ENCODE results near the gene C19orf85. TPM values are rescaled to one million over a fixed set of nuclear protein-coding genes. Genes with fewer than 3 reads are reported as not detected.

The C19orf85 gene
- total RNA-seq, 1 donor from 2014 or later, result not detected

DNA sequence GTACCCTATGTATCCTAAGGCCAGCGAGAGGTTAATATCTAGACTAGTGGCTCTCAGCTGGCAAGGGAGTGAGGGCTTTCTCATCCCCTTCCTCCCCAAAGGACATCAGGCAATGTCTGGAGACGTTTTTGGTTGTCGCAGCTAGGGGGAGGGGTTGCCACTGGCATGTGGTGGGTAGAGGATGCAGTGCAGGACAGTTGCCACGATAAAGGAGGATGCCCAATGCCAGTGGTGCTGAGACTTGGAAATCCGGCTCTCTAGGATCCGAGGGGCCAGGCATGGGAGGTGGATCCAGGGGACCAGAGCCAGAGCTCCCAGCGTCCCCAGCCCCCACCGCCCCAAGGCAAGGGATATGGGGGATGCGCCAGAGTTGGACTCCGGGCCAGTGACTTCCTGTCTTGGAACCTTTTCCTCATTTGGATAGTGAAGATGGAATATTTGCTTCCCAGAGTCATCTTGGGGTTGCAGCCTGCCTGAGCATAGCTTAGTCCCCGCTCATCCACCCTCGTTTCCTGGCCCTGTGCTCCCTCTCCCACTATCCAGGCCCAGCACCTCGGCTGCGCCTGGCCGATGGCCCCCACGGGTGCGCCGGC is 28.6 kb upstream of the C19orf85 start:
- Mint-ChIP-seq H3K9me3 (no peaks in the 10 kb centered on the region), H3K27ac (peak overlapping the region; percentile 66), H3K36me3 (no peaks in the 10 kb centered on the region), H3K27me3 (ENCODE audit: insufficient read depth, low read depth) (peaks cover 6% of the 10 kb centered on the region), H3K4me1 (peaks cover 23% of the 10 kb centered on the region), H3K4me3 (peak overlapping the region; percentile 12)
- Histone ChIP-seq H3K4me3 (no peak overlapping the region), H3K79me2 (ENCODE audit: low read depth) (no peaks in the 10 kb centered on the region), H3F3A (ENCODE audit: low read depth) (no peaks in the 10 kb centered on the region), H3K9ac (no peak overlapping the region), H3K4me2 (no peak overlapping the region), H3K36me3 (no peaks in the 10 kb centered on the region), H4K20me1 (ENCODE audit: low read depth) (no peaks in the 10 kb centered on the region), H3K27ac (no peak overlapping the region), H3K9me3 (ENCODE audit: low read depth) (no peaks in the 10 kb centered on the region), H3K4me1 (peaks cover 13% of the 10 kb centered on the region), H3K27me3 (no peaks in the 10 kb centered on the region), H2AFZ (replicated peaks) (no peak overlapping the region)
- TF ChIP-seq EZH2phosphoT487 (IDR thresholded peaks at IDR 0.05), result no peak
- TF ChIP-seq EZH2 (IDR thresholded peaks at IDR 0.05), result no peak
- TF ChIP-seq, protein P1, sequence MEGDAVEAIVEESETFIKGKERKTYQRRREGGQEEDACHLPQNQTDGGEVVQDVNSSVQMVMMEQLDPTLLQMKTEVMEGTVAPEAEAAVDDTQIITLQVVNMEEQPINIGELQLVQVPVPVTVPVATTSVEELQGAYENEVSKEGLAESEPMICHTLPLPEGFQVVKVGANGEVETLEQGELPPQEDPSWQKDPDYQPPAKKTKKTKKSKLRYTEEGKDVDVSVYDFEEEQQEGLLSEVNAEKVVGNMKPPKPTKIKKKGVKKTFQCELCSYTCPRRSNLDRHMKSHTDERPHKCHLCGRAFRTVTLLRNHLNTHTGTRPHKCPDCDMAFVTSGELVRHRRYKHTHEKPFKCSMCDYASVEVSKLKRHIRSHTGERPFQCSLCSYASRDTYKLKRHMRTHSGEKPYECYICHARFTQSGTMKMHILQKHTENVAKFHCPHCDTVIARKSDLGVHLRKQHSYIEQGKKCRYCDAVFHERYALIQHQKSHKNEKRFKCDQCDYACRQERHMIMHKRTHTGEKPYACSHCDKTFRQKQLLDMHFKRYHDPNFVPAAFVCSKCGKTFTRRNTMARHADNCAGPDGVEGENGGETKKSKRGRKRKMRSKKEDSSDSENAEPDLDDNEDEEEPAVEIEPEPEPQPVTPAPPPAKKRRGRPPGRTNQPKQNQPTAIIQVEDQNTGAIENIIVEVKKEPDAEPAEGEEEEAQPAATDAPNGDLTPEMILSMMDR (IDR thresholded peaks at IDR 0.05), result no peak
- no peak for DNase-seq (ENCODE audit: low spot score)

DNA sequence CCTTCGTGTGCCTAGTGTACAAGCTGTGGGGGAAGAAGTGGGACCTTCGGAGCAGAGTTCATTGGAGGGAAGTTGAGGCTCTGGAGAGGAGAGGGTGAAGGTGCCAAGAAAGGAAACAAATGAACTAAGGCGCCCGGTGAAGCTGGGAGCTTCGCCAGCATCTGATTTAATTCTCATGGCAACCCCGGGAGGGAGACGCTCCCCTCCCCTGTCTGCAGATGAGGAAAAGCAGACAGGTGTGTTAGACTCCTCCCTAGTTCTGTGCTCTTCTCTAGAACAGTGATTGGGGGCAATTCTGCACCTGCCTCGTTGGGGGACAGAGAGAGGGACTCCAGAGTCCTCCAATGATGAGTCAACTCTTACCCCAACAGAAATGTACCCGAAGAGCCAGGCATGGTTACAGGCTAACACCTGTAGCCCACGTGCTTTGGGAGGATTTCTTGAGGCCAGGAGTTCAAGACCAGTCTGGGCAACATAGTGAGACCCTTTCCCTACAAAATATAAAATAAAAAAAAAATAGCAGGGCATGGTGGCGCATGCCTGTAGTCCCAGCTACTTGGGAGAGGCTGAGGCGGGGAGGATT is 27.9 kb upstream of the C19orf85 start:
- H3K4me1 Mint-ChIP-seq, result peaks cover 25% of the 10 kb centered on the region
- no peak for DNase-seq (ENCODE audit: low spot score)

DNA sequence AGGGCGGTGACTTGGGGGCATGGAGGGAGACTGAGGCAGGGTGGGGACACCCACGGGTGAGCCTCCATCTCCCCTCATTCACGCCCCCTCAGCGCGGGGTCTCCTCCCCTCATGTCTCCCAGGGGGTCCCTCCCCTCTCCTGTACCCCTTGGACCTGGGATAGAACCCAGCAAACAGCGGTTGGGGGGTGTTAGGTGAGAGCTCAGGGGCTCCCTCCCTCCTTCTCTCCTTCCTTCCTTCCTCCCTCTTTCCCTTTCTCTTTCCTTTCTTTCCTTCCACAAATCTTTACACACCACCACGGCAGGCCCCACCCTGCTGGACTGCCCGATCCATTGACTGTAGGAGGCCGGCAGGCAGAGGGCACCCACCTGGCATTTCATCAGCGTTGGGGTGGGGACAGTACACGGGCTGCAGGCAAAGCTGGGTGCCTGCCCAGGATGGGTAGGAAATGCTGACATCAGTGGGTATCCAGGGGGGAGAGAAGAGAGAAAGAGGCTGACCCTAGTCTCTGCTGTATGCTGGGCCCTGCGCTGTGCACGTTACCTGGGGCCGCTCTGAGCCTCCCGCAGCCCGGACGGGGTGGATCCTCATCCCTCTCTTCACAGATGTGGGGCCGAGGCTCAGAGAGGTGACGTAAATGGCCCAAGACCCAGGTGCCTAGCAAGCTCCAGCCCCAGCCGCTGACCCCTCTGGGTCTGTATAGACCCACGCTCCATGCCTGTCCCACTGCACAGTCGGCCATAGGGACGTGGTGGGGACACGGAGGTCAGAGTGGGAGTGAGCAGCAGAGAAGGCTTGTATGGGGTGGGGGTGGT is 27.2 kb upstream of the C19orf85 start:
- Histone ChIP-seq H2AFZ (replicated peaks) (no peak overlapping the region), H3K9ac (no peak overlapping the region), H4K20me1 (ENCODE audit: low read depth) (peaks cover 13% of the 10 kb centered on the region), H3K36me3 (no peaks in the 10 kb centered on the region), H3K27me3 (no peaks in the 10 kb centered on the region), H3K4me2 (no peak overlapping the region), H3K27ac (no peak overlapping the region), H3K9me3 (ENCODE audit: low read depth) (no peaks in the 10 kb centered on the region), H3F3A (ENCODE audit: low read depth) (peaks cover 7% of the 10 kb centered on the region), H3K79me2 (ENCODE audit: low read depth) (no peaks in the 10 kb centered on the region), H3K4me1 (peaks cover 21% of the 10 kb centered on the region), H3K4me3 (no peak overlapping the region)
- H3K27me3 Mint-ChIP-seq (ENCODE audit: insufficient read depth, low read depth), result peaks cover 6% of the 10 kb centered on the region
- peaks cover 32% of the 10 kb centered on the region for H3K4me1 Mint-ChIP-seq
- H3K9me3 Mint-ChIP-seq, result no peaks in the 10 kb centered on the region
- no peaks in the 10 kb centered on the region for H3K36me3 Mint-ChIP-seq
- peak overlapping the region; percentile 38 for H3K27ac Mint-ChIP-seq
- H3K4me3 Mint-ChIP-seq, result no peak overlapping the region
- TF ChIP-seq EZH2phosphoT487 (IDR thresholded peaks at IDR 0.05) (no peak), EZH2 (IDR thresholded peaks at IDR 0.05) (no peak)
- TF ChIP-seq, protein P1 (IDR thresholded peaks at IDR 0.05), result no peak
- DNase-seq (ENCODE audit: low spot score), result no peak

More for the DNA sequence above, 27.9 kb upstream of the C19orf85 start:
- Histone ChIP-seq H3K4me1 (peaks cover 17% of the 10 kb centered on the region), H4K20me1 (ENCODE audit: low read depth) (peaks cover 6% of the 10 kb centered on the region), H3K27me3 (no peaks in the 10 kb centered on the region), H3K27ac (no peak overlapping the region), H2AFZ (replicated peaks) (no peak overlapping the region), H3K9ac (no peak overlapping the region), H3F3A (ENCODE audit: low read depth) (peaks cover 5% of the 10 kb centered on the region), H3K4me2 (no peak overlapping the region), H3K79me2 (ENCODE audit: low read depth) (no peaks in the 10 kb centered on the region), H3K9me3 (ENCODE audit: low read depth) (no peaks in the 10 kb centered on the region), H3K4me3 (no peak overlapping the region), H3K36me3 (no peaks in the 10 kb centered on the region)
- Mint-ChIP-seq H3K27me3 (ENCODE audit: insufficient read depth, low read depth) (peaks cover 6% of the 10 kb centered on the region), H3K9me3 (no peaks in the 10 kb centered on the region), H3K4me3 (no peak overlapping the region), H3K36me3 (no peaks in the 10 kb centered on the region), H3K27ac (peak overlapping the region; percentile 38)
- TF ChIP-seq, protein P1 (IDR thresholded peaks at IDR 0.05), result no peak
- TF ChIP-seq EZH2phosphoT487 (IDR thresholded peaks at IDR 0.05) (no peak), EZH2 (IDR thresholded peaks at IDR 0.05) (no peak)
